K562 (cell line): ENCODE measurements around the gene CHML. TPM values are rescaled to one million over a fixed set of nuclear protein-coding genes. Genes with fewer than 3 reads are reported as not detected.
A peak's percentile ranks its signal among the peaks of the same experiment; 100 is the strongest.

Experiments used
- ARID1B ChIP-seq: fragments of 450-650 bp; IDR thresholded peaks from 2 replicates; pipeline ENCODE4 v1.6.1; 2016; ENCODE audit warnings: antibody characterized with exemption, mild to moderate bottlenecking, inconsistent platforms
- CHD4 ChIP-seq: fragments of 200-600 bp; sonication (generic); IDR thresholded peaks from 3 replicates; pipeline ENCODE4 v1.6.1; 2012; ENCODE audit warnings: low read depth, mild to moderate bottlenecking, mixed read lengths, low read length, inconsistent platforms; ENCODE audit not compliant: insufficient read depth, insufficient replicate concordance, poor library complexity, severe bottlenecking
- FOXA1 ChIP-seq: fragments of 450-650 bp; IDR thresholded peaks from 2 replicates; pipeline ENCODE4 v1.6.1; 2016; ENCODE audit warnings: mild to moderate bottlenecking, borderline replicate concordance
- FOXJ2 ChIP-seq: fragments of 200-800 bp; sonication (Bioruptor generic); IDR thresholded peaks from 2 replicates; pipeline ENCODE4 v1.6.1; 2016; ENCODE audit warnings: missing genetic modification characterization, missing compliant biosample characterization
- PRPF4 ChIP-seq: fragments of 200-400 bp; formaldehyde crosslinking; IDR thresholded peaks from one replicate; pipeline ENCODE4 v1.6.1; 2017; ENCODE audit warnings: low read length, low read depth, mild to moderate bottlenecking; ENCODE audit not compliant: insufficient read depth, poor library complexity, severe bottlenecking
- TCF3 ChIP-seq: sonication (generic); formaldehyde crosslinking; IDR thresholded peaks from 2 replicates; pipeline ENCODE4 v1.4.0; 2020; ENCODE audit warnings: mild to moderate bottlenecking, missing genetic modification reagents
- ZBED1 ChIP-seq: IDR thresholded peaks from 2 replicates; pipeline ENCODE4 v1.6.1; 2014
- ZNF277 ChIP-seq: fragments of 250-450 bp; sonication (Bioruptor Pico); IDR thresholded peaks from 2 replicates; pipeline ENCODE4 v1.8.0; 2022; ENCODE audit warnings: inconsistent platforms, mild to moderate bottlenecking, moderate library complexity, borderline replicate concordance
- polyA plus RNA-seq, 8 experiments: library from polyadenylated mRNA; depleted of rRNA in 4 of 8; stranded (reverse) in 5 of 8; unstranded in 3 of 8; fragments of >200 nt; fragmentation: Nextera tagmentation in 2 of 8; fragmentation: Illumina TruSeq in 1 of 8; extraction: Ambion mirVana in 2 of 8; extraction: Trizol in 1 of 8; gene quantifications; 2 replicates each; pipeline versions ENCODE4 v1.2.1 to v1.2.3, GENCODE V29; 2011 to 2014; ENCODE audit warnings: inconsistent platforms in 1 of 8, missing spikeins in 1 of 8
- total RNA-seq, 7 experiments: library from RNA; depleted of rRNA in 6 of 7; stranded (reverse); fragments of >200 nt in 6 of 7; fragmentation: Illumina TruSeq in 2 of 7; extraction: Trizol in 2 of 7; gene quantifications; 2 replicates each; pipeline versions ENCODE4 v1.2.1 to v1.2.3, GENCODE V29; 2011 to 2021; ENCODE audit warnings: low replicate concordance in 1 of 7
- TF ChIP-seq, protein P1 (sequence below): sonication (generic); formaldehyde crosslinking; IDR thresholded peaks from 2 replicates; pipeline ENCODE4 v1.9.0; 2022; ENCODE audit warnings: mild to moderate bottlenecking, missing genetic modification reagents

CHML gene
- total and polyA plus RNA-seq, 9 of the 15 experiments (the other 6 are each of a cell fraction or from before 2014, with no cell fraction given), result 13.0 to 88.3 (median 62.8) TPM

DNA sequence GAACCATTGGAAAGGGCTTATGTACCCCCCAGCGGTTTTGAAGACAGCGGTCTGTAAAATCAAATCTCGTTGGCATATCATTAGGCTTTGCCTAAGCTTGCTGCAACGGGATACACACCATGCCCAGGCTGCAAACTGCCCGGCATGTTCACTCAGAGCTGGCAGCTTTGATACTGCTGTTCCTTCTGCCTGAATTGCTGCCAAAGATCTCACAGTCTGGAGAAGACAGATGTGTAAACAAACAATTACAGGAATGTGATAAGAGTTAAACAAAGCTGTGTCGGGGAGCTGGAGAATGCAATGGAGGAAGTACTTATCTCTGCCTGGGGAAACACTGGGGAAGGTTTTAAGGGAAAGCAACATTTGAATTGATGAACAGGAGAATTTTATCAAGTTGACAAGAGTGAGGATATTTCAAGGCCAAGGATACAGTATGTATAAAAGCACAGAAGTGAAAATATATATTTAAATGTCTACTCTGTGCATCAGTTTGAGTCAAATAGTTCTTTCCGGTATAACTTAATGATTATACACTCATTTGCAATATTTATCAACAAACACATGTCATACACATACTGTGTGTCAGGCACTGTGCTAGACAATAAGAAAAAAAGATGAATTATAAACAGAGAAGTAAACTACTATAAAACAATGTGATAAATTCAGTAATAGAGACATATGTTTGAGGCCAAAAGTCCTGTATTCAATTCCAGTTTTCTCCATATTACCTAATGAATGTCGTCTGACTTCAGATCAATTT, 29.9 kb downstream of the CHML start (continued):
- TF ChIP-seq, protein P1, sequence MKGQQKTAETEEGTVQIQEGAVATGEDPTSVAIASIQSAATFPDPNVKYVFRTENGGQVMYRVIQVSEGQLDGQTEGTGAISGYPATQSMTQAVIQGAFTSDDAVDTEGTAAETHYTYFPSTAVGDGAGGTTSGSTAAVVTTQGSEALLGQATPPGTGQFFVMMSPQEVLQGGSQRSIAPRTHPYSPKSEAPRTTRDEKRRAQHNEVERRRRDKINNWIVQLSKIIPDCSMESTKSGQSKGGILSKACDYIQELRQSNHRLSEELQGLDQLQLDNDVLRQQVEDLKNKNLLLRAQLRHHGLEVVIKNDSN (CRISPR knock-in tag), result no peak
- peak; percentile 60 for TF ChIP-seq TCF3
- peak; percentile 74; the same call in 1 of the 2 replicates for TF ChIP-seq FOXA1
- peak; percentile 94 for TF ChIP-seq FOXJ2 (tag)
- no peak for TF ChIP-seq PRPF4
- TF ChIP-seq ZNF277 (CRISPR knock-in tag), result no peak
- peak; percentile 88 for TF ChIP-seq ARID1B
- TF ChIP-seq ZBED1, result no peak
- TF ChIP-seq CHD4, result no peak
